GM15510 (cell line): ENCODE data around the gene FUNDC2.

ENCODE experiments used
- POLR2A ChIP-seq: IDR thresholded peaks from 3 replicates; pipeline ENCODE4 v1.6.1; 2011; ENCODE audit warnings: borderline replicate concordance; ENCODE audit not compliant: insufficient read length; ENCODE audit errors: extremely low read depth

Gene FUNDC2

GRCh38 chrX:155023907-155024833 is 2.5 kb upstream of the FUNDC2 start:
- TF ChIP-seq POLR2A, result no peak

- TF ChIP-seq POLR2A, result no peak
These were observed 271 bp upstream of the FUNDC2 start for GRCh38 chrX:155026420-155026726.

- no peak for TF ChIP-seq POLR2A
These were observed 944 bp downstream of the FUNDC2 start for GRCh38 chrX:155027509-155028066.

GRCh38 chrX:155028129-155028528 is 1.5 kb downstream of the FUNDC2 start:
- no peak for TF ChIP-seq POLR2A

- no peak for TF ChIP-seq POLR2A
These were observed 2.2 kb downstream of the FUNDC2 start for GRCh38 chrX:155028877-155029291.

- TF ChIP-seq POLR2A, result no peak
These were observed 5.0 kb downstream of the FUNDC2 start for GRCh38 chrX:155031657-155032056.

DNA sequence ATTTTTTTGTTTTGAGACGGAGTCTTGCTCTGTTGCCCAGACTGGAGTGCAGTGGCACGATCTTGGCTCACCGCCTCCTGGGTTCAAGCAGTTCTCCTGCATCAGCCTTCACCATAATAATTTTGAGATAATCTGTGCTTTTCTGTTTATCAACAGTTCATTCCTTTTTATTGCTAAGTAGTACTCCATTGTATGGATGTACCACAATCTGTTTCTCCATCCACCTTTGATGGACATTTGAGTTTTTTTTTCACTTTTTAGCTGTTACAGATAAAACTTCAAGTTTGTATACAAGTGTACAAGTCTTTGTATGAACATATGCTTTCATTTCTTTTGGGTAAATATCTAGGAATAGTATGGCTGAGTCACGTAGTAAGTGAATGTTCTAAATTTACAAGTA is 9.0 kb downstream of the FUNDC2 start:
- TF ChIP-seq POLR2A, result no peak

- no peak for TF ChIP-seq POLR2A
These were observed 19.6 kb downstream of the FUNDC2 start for GRCh38 chrX:155046129-155046810.

DNA sequence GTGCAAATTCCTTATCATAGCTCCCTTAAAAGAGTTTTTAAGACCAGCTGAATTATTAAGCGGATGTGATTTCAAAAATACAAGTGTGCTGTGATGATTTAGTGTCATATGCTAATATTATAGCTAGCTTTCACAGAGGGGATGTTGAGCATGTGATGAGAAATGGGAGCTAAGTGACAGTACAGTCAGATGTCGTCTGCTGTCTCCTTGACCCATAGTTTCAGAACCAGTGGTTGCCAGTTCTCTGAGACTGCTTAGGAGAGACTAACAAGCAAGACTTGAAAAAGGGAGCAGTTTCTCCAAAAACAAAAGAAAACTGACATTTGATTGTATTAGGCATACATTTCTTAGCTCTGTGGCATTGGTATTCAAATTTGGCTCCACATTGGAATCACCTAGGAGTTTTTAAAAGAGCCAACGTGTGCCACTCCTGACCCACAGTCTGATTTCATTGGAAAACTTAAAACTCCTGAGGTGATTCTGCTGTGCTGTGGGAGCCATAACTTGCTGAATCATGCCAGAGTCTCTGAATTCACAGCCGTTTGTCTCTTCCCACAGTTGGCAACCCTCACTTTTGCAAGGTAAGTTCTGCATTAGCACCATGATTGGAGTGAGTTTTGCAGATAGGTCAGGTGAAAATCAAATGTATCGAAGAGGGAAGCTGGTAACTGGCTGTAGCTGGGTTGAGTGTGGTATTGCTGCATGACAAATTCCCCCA is 20.3 kb downstream of the FUNDC2 start:
- TF ChIP-seq POLR2A, result no peak

- no peak for TF ChIP-seq POLR2A
These were observed 22.5 kb downstream of the FUNDC2 start for GRCh38 chrX:155048977-155049619.

- no peak for TF ChIP-seq POLR2A
These were observed 26.3 kb downstream of the FUNDC2 start for GRCh38 chrX:155052738-155053498.

GRCh38 chrX:155053656-155054055 is 27.0 kb downstream of the FUNDC2 start:
- TF ChIP-seq POLR2A, result no peak

DNA sequence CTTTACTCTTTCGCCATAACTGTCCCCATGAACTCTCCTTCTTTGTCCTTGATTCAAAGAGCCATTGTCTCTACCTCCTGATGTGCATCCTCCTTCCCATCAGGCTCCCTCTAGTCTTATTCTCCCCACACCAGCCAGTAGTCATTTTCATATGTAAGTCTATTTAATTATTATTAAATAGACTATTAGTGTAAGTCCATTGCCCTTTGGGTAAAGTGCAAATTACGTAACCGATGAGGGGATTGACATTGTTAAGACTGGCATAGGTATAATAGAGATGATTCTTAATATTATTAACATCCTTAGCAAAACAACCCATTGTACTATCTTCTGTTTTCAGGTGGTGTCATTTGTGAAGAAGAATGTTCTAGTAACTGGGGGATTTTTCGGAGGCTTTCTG is 27.6 kb downstream of the FUNDC2 start:
- TF ChIP-seq POLR2A, result no peak

DNA sequence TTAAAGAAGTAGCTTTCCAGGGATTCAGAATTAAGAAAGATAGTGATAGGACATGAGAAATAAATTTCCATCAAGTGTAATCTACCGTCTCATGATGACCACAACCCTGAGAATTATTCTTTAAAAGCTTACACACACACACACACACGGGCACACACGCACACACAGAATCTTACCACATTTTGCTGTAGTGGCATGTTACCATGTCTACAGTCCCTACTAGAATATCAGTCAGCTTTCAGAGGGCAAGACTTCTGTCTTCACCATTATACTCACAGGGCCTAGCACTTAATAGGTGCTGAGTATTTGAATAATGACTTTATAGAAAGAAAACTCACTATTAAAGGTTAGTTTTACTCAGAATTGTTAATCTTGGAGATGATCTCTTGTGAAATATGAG is 28.9 kb downstream of the FUNDC2 start:
- no peak for TF ChIP-seq POLR2A
